MM.1S (cell line): ENCODE measurements around the gene USF2.

Experiments used
- DNase-seq: peaks from one replicate; pipeline ENCODE4 v3.0.0-alpha.2; 2015
- H2AFZ ChIP-seq: fragments of 300-600 bp; sonication (generic); 2 replicates; pipeline ENCODE4 v1.6.0; 2016; ENCODE audit warnings: antibody characterized with exemption, low read length
- H3F3A ChIP-seq: fragments of 300-600 bp; sonication (generic); 2 replicates; pipeline ENCODE4 v1.6.1; 2016; ENCODE audit warnings: mild to moderate bottlenecking, antibody characterized with exemption, low read length, moderate library complexity, mixed read lengths; ENCODE audit not compliant: insufficient read depth
- H3K27ac ChIP-seq: fragments of 300-600 bp; sonication (generic); 2 replicates; pipeline ENCODE4 v1.5.1; 2016; ENCODE audit warnings: mild to moderate bottlenecking, low read length
- H3K27me3 ChIP-seq: fragments of 300-600 bp; sonication (generic); replicated peaks from 2 replicates; pipeline ENCODE4 v1.6.0; 2016; ENCODE audit warnings: low read length; ENCODE audit not compliant: insufficient read depth
- H3K36me3 ChIP-seq: fragments of 300-600 bp; sonication (generic); replicated peaks from 2 replicates; pipeline ENCODE4 v1.6.1; 2016; ENCODE audit warnings: mild to moderate bottlenecking, low read length, mixed read lengths; ENCODE audit not compliant: insufficient read depth
- H3K4me1 ChIP-seq: fragments of 300-600 bp; sonication (generic); 2 replicates; pipeline ENCODE4 v1.6.1; 2016; ENCODE audit warnings: low read length, mixed read lengths
- H3K4me2 ChIP-seq: fragments of 300-600 bp; sonication (generic); 2 replicates; pipeline ENCODE4 v1.6.0; 2016; ENCODE audit warnings: low read depth, low read length
- H3K4me3 ChIP-seq: fragments of 300-600 bp; sonication (generic); 2 replicates; pipeline ENCODE4 v1.5.1; 2016; ENCODE audit warnings: low read length, mixed read lengths
- H3K79me2 ChIP-seq: fragments of 300-600 bp; sonication (generic); 2 replicates; pipeline ENCODE4 v1.6.1; 2016; ENCODE audit warnings: mixed run types, low read length, mixed read lengths
- H3K9ac ChIP-seq: fragments of 300-600 bp; sonication (generic); 2 replicates; pipeline ENCODE4 v1.6.1; 2016; ENCODE audit warnings: low read length, mixed read lengths
- H3K9me2 ChIP-seq: fragments of 300-600 bp; sonication (generic); replicated peaks from 2 replicates; pipeline ENCODE4 v1.6.1; 2016; ENCODE audit warnings: mild to moderate bottlenecking, low read length, mixed read lengths; ENCODE audit not compliant: insufficient read depth
- H3K9me3 ChIP-seq: fragments of 300-600 bp; sonication (generic); replicated peaks from 2 replicates; pipeline ENCODE4 v1.6.1; 2016; ENCODE audit warnings: mild to moderate bottlenecking, low read length, mixed read lengths; ENCODE audit not compliant: insufficient read depth
- H4K20me1 ChIP-seq: fragments of 300-600 bp; sonication (generic); 2 replicates; pipeline ENCODE4 v1.6.1; 2016; ENCODE audit warnings: mild to moderate bottlenecking, low read length, moderate library complexity, mixed read lengths; ENCODE audit not compliant: insufficient read depth
- EZH2 ChIP-seq: fragments of 300-600 bp; sonication (generic); optimal IDR thresholded peaks from 2 replicates; pipeline ENCODE3; 2017; ENCODE audit warnings: low read depth, mild to moderate bottlenecking, antibody characterized with exemption, low read length, mixed read lengths
- EZH2phosphoT487 ChIP-seq: fragments of 300-600 bp; sonication (generic); IDR thresholded peaks from 2 replicates; pipeline ENCODE4 v1.6.1; 2018; ENCODE audit warnings: antibody characterized with exemption, low read length
- TF ChIP-seq, protein P1 (sequence below): fragments of 300-600 bp; sonication (generic); IDR thresholded peaks from 2 replicates; pipeline ENCODE4 v1.5.1; 2016; ENCODE audit warnings: antibody characterized with exemption, low read length, mixed read lengths

The USF2 gene

DNA sequence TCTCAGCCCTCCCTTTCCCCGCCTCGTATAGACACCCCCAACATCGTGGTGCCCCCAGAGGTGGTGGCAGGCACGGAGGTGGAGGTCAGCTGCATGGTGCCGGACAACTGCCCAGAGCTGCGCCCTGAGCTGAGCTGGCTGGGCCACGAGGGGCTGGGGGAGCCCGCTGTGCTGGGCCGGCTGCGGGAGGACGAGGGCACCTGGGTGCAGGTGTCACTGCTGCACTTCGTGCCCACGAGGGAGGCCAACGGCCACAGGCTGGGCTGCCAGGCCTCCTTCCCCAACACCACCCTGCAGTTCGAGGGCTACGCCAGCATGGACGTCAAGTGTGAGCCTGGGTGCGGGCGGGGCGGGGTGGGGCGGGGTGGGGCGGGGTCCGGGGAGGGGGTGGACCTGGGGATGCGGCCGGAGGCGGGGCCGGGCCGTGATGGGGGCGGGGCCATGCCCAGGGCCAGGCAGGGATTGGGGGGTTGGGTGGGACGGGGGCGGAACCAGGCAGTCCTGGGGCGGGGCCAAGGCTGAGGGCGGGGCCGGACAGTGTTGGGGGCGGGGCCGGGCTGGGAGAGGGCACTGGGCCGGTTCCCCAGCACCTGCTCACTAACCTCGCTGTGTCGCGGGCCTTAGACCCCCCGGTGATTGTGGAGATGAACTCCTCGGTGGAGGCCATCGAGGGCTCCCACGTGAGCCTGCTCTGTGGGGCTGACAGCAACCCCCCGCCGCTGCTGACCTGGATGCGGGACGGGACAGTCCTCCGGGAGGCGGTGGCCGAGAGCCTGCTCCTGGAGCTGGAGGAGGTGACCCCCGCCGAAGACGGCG lies 31.0 kb downstream of the USF2 start:
- H3K4me1 ChIP-seq, result peaks cover 11% of the 10 kb centered on the region; the same call in 1 of the 2 replicates

DNA sequence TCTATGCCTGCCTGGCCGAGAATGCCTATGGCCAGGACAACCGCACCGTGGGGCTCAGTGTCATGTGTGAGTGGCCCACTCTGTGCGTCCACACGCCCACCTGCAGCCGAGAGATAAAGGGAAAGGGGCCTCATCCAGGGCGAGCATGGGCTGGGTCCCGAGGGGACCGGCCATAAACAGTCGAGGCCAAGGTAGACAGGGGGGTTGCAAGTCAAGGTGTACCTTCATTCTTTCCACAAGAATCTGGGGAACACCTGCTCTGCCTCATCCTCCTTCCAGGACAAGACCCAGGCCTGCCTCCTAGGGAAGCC lies 31.5 kb downstream of the USF2 start:
- Histone ChIP-seq H2AFZ (no peak overlapping the region), H3K9me3 (no peaks in the 10 kb centered on the region), H3F3A (no peaks in the 10 kb centered on the region), H3K9ac (no peak overlapping the region), H3K4me3 (no peak overlapping the region), H3K4me1 (peaks cover 11% of the 10 kb centered on the region; the same call in 1 of the 2 replicates), H3K4me2 (no peak overlapping the region), H3K27ac (no peak overlapping the region), H3K36me3 (no peaks in the 10 kb centered on the region), H3K27me3 (peaks cover 34% of the 10 kb centered on the region), H3K9me2 (no peaks in the 10 kb centered on the region), H3K79me2 (no peaks in the 10 kb centered on the region), H4K20me1 (no peaks in the 10 kb centered on the region)
- DNase-seq, result no peak
- TF ChIP-seq, protein P1, sequence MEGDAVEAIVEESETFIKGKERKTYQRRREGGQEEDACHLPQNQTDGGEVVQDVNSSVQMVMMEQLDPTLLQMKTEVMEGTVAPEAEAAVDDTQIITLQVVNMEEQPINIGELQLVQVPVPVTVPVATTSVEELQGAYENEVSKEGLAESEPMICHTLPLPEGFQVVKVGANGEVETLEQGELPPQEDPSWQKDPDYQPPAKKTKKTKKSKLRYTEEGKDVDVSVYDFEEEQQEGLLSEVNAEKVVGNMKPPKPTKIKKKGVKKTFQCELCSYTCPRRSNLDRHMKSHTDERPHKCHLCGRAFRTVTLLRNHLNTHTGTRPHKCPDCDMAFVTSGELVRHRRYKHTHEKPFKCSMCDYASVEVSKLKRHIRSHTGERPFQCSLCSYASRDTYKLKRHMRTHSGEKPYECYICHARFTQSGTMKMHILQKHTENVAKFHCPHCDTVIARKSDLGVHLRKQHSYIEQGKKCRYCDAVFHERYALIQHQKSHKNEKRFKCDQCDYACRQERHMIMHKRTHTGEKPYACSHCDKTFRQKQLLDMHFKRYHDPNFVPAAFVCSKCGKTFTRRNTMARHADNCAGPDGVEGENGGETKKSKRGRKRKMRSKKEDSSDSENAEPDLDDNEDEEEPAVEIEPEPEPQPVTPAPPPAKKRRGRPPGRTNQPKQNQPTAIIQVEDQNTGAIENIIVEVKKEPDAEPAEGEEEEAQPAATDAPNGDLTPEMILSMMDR, result no peak
- TF ChIP-seq EZH2phosphoT487 (no peak), EZH2 (no peak)

More for the DNA sequence above, 31.0 kb downstream of the USF2 start:
- DNase-seq, result no peak
- Histone ChIP-seq H3K4me3 (no peak overlapping the region), H3F3A (no peaks in the 10 kb centered on the region), H3K27me3 (peaks cover 35% of the 10 kb centered on the region), H3K9me2 (no peaks in the 10 kb centered on the region), H3K9ac (no peak overlapping the region), H3K27ac (no peak overlapping the region), H4K20me1 (no peaks in the 10 kb centered on the region), H3K36me3 (no peaks in the 10 kb centered on the region), H3K4me2 (no peak overlapping the region), H3K9me3 (no peaks in the 10 kb centered on the region), H3K79me2 (no peaks in the 10 kb centered on the region), H2AFZ (no peak overlapping the region)
- TF ChIP-seq EZH2, result no peak
- TF ChIP-seq, protein P1, result no peak
- TF ChIP-seq EZH2phosphoT487, result no peak

DNA sequence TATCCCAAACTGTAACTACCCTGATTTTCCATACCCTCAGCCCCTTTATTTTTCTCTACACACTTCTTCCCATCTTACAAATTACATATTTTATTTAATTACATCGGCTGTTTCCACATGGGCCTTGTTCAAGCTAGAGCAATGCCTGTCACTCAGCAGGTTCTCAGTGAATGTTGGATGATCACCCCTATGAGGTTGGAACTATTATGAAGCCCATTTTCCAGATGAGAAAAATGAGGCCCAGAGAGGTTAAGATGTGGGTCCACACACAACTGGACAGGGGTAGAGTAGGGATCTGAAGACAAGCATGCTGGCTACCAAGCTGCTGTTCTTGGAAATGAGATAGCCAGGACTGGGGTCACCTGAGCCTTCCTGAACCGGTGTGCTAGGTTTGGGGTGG lies 33.2 kb downstream of the USF2 start:
- Histone ChIP-seq H2AFZ (no peak overlapping the region), H3K79me2 (no peaks in the 10 kb centered on the region), H3K4me1 (0 out of 2 replicates have a peak, but pooled peaks cover 4% of the 10 kb centered on the region), H3F3A (no peaks in the 10 kb centered on the region), H3K27ac (no peak overlapping the region), H4K20me1 (no peaks in the 10 kb centered on the region), H3K9ac (no peak overlapping the region), H3K27me3 (peaks cover 33% of the 10 kb centered on the region), H3K9me3 (no peaks in the 10 kb centered on the region), H3K4me3 (no peak overlapping the region), H3K4me2 (no peak overlapping the region), H3K9me2 (no peaks in the 10 kb centered on the region), H3K36me3 (no peaks in the 10 kb centered on the region)
- no peak for TF ChIP-seq EZH2phosphoT487
- TF ChIP-seq, protein P1, result no peak
- TF ChIP-seq EZH2, result no peak
- DNase-seq, result no peak
